Peyer's patch (tissue), 4 donors: ENCODE data around the gene ANKS4B. TPM values are rescaled to one million over a fixed set of nuclear protein-coding genes. Genes with fewer than 3 reads are reported as not detected.
A peak's percentile ranks its signal among the peaks of the same experiment; 100 is the strongest.

ENCODE experiments used
- DNase-seq, 3 donors: peaks; one replicate each; pipeline ENCODE4 v3.0.0-alpha.2; 2017 to 2019
- H3K27ac ChIP-seq, 4 donors: fragments of 200-600 bp; sonication (generic); one replicate each; pipeline ENCODE4 v1.5.1; 2016 to 2019
- H3K27me3 ChIP-seq, 2 donors: fragments of 200-600 bp; sonication (generic); one replicate each; pipeline ENCODE4 v1.5.1; 2019
- H3K36me3 ChIP-seq, 3 donors: fragments of 200-600 bp; sonication (generic); one replicate each; pipeline ENCODE4 v1.5.1; 2016 to 2019
- H3K4me1 ChIP-seq, 4 donors: fragments of 200-600 bp; sonication (generic); one replicate each; pipeline ENCODE4 v1.5.1; 2016 to 2019
- H3K4me3 ChIP-seq, 4 donors: fragments of 200-600 bp; sonication (generic); 1 replicate in 3 of 4; 2 replicates in 1 of 4; pipeline ENCODE4 v1.5.1; 2016 to 2019; ENCODE audit warnings: mild to moderate bottlenecking in 1 of 4
- H3K9me3 ChIP-seq, 4 donors: fragments of 200-600 bp; sonication (generic); one replicate each; pipeline ENCODE4 v1.5.1; 2016 to 2019; ENCODE audit warnings: mild to moderate bottlenecking in 1 of 4
- POLR2A ChIP-seq, 2 donors: fragments of 450-650 bp; IDR thresholded peaks; one replicate each; pipeline ENCODE4 v1.5.1; 2017; ENCODE audit warnings: antibody characterized with exemption in 2 of 2, mild to moderate bottlenecking in 2 of 2, moderate library complexity in 2 of 2
- total RNA-seq, 4 donors: library from RNA; depleted of rRNA; stranded (reverse); fragments of >200 nt; gene quantifications; one replicate each; pipeline ENCODE4 v1.1.0, GENCODE V29; 2016
- TF ChIP-seq, protein P1 (sequence below), 6 experiments: fragments of 450-650 bp in 4 of 6; fragments of 200-600 bp in 2 of 6; sonication (generic) in 1 of 6; IDR thresholded peaks; one replicate each; pipeline ENCODE4 v1.5.1; 2017 to 2019; ENCODE audit warnings: antibody characterized with exemption in 6 of 6, mild to moderate bottlenecking in 3 of 6, moderate library complexity in 1 of 6

Gene ANKS4B
- total RNA-seq, 4 donors from 2014 or later = 24.8 to 104 (median 90.3) TPM

DNA sequence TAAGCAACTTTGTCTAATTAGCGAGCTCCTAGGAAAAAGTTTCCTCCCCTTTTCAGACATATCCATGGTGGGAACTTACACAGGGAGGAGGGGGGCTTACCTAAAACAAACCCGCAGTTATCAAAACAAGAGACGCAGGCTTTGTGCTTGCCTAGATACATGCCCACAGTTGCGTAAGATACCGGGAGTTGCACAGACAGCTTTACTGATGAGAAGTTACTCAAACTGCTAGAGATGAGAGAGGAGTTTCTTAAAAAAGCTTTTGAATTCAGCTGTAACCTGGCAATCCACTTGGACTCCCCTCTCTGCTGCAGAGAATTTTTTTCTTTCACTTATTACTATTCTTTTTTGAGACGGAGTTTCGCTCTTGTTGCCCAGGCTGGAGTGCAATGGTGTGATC, 15.3 kb upstream of the ANKS4B start:
- no peak overlapping the region for H3K27ac ChIP-seq
- no peak for DNase-seq
- no peaks in the 10 kb centered on the region for H3K27me3 ChIP-seq

DNA sequence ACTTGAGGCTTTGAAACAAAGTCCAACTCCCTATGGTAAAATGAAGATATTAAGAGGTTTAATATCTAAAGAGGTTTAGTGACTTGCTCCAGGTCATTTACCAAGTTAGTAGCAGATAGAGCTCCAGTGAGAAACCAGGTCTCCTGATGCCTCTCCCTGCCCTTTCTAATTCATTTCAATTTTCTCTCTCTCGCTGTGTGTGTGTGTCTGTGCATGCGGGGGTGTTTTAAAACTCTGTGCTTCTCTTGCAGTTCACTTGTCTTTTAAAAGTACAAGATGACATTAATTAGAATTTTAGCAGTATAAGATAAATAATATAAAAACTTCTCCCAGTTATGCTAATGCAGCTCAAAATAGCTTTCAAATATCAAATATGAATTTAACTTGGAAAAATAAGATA, 13.9 kb upstream of the ANKS4B start:
- Histone ChIP-seq H3K27ac (no peak overlapping the region), H3K27me3 (no peaks in the 10 kb centered on the region), H3K36me3 (no peaks in the 10 kb centered on the region), H3K4me3 (no peak overlapping the region), H3K4me1 (no peaks in the 10 kb centered on the region), H3K9me3 (no peaks in the 10 kb centered on the region)
- TF ChIP-seq, protein P1, sequence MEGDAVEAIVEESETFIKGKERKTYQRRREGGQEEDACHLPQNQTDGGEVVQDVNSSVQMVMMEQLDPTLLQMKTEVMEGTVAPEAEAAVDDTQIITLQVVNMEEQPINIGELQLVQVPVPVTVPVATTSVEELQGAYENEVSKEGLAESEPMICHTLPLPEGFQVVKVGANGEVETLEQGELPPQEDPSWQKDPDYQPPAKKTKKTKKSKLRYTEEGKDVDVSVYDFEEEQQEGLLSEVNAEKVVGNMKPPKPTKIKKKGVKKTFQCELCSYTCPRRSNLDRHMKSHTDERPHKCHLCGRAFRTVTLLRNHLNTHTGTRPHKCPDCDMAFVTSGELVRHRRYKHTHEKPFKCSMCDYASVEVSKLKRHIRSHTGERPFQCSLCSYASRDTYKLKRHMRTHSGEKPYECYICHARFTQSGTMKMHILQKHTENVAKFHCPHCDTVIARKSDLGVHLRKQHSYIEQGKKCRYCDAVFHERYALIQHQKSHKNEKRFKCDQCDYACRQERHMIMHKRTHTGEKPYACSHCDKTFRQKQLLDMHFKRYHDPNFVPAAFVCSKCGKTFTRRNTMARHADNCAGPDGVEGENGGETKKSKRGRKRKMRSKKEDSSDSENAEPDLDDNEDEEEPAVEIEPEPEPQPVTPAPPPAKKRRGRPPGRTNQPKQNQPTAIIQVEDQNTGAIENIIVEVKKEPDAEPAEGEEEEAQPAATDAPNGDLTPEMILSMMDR (IDR thresholded peaks at IDR 0.05) = no peak
- TF ChIP-seq POLR2A (IDR thresholded peaks at IDR 0.05) = no peak
- no peak for DNase-seq

More for the DNA sequence above, 15.3 kb upstream of the ANKS4B start:
- Histone ChIP-seq H3K36me3 (no peaks in the 10 kb centered on the region), H3K9me3 (no peaks in the 10 kb centered on the region), H3K4me1 (no peaks in the 10 kb centered on the region), H3K4me3 (no peak overlapping the region)
- TF ChIP-seq, protein P1 (IDR thresholded peaks at IDR 0.05) = no peak
- no peak for TF ChIP-seq POLR2A (IDR thresholded peaks at IDR 0.05)

DNA sequence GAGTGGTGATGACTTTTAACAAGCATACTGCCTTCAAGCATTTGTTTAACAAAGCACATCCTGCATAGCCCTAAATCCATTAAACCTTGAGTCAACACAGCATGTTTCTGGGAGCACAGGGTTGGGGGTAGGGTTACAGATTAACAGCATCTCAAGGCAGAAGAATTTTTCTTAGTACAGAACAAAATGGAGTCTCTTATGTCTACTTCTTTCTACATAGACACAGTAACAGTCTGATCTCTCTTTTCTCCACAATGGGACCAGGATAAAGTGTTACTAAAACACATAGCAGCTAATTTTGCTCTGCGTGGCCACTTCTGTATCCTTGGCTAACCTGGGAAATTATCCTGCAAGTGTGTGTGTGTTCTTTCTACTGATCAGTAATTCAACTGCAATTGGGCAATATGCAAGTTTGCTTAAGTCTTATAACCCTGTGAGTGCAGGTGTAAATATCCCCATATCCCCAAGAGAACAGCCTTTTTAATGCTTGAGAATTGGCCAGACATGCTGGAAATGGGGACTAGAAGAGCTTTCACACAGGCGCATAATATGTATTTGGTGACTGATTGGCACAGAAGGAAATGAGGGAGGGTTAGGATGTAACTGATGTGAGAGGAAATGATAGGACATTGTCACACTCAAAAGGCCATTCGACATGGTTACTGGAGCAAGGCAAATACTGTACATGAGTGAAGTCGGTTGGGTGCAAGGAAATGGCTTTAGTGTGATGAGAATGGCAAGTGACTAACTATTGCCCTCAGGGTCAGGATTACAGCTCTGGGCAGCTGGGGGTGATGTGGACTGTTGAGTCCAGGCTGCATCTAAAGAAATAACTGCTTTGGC, 10.8 kb upstream of the ANKS4B start:
- Histone ChIP-seq H3K4me3 (no peak overlapping the region), H3K36me3 (no peaks in the 10 kb centered on the region), H3K27ac (peak overlapping the region in 2 of 4 donors; percentile 2 to 21), H3K9me3 (no peaks in the 10 kb centered on the region), H3K4me1 (no peaks in the 10 kb centered on the region), H3K27me3 (no peaks in the 10 kb centered on the region)
- no peak for DNase-seq
- TF ChIP-seq POLR2A (IDR thresholded peaks at IDR 0.05) = no peak
- TF ChIP-seq, protein P1 (IDR thresholded peaks at IDR 0.05) = no peak

DNA sequence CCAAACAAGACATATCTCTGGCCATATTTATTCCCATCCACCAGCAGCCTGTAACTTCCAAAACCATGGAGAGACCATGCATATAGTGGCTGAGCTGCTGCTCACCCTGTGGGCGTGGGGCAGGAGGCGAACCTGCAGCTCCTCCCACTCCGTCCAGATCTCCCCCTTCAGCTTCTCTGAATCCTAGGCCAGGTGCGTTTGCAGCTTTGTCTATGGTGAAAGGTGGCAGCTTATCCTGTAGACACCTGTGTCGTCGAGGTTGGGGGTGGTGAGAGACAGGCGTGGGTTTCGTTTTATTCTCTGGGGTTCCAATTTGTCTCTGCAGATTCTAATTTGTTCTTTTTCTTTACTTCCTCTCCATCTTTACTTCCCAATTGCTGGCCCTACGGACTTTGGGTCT, 9.7 kb upstream of the ANKS4B start:
- Histone ChIP-seq H3K27ac (no peak overlapping the region), H3K4me3 (no peak overlapping the region), H3K36me3 (no peaks in the 10 kb centered on the region), H3K27me3 (no peaks in the 10 kb centered on the region), H3K4me1 (no peaks in the 10 kb centered on the region), H3K9me3 (no peaks in the 10 kb centered on the region)
- DNase-seq = no peak
- TF ChIP-seq, protein P1 (IDR thresholded peaks at IDR 0.05) = no peak
- TF ChIP-seq POLR2A (IDR thresholded peaks at IDR 0.05) = no peak

DNA sequence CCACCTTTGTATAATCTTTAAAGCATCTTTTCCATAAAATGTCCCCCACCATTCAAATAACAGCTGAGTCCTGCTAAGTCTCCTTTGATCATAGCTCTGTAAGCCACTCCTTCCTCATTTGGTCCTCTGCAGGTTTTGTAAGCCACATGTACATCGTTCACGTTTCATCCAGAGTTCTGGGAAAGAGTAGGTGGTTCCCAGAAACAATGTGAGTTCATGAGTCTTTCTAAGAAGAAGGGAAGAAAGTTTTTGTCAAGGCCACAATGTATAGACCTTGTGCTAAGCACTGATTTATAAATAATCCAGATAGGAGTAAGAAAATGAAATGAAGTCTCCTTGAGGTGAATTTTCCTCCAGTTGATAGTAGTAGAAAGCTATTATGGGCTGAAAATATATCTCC, 8.7 kb upstream of the ANKS4B start:
- H3K4me1 ChIP-seq = no peaks in the 10 kb centered on the region
- TF ChIP-seq, protein P1 (IDR thresholded peaks at IDR 0.05) = no peak
- TF ChIP-seq POLR2A (IDR thresholded peaks at IDR 0.05) = no peak
- no peaks in the 10 kb centered on the region for H3K36me3 ChIP-seq
- no peaks in the 10 kb centered on the region for H3K9me3 ChIP-seq
- no peak overlapping the region for H3K27ac ChIP-seq
- no peak for DNase-seq
- H3K4me3 ChIP-seq = no peak overlapping the region
- no peaks in the 10 kb centered on the region for H3K27me3 ChIP-seq
